ENCODE results near the gene VAC14.

GRCh38 chr16:70757183-70757582 is 43.8 kb downstream of the VAC14 start:
- TF ChIP-seq CTCF (IDR thresholded peaks at IDR 0.05) (no peak), POLR2A (IDR thresholded peaks at IDR 0.05) (no peak)

Measured in esophagus squamous epithelium (tissue), 4 donors.